ENCODE results near the gene MRPL57.
A peak's percentile ranks its signal among the peaks of the same experiment; 100 is the strongest.

MRPL57 gene

DNA sequence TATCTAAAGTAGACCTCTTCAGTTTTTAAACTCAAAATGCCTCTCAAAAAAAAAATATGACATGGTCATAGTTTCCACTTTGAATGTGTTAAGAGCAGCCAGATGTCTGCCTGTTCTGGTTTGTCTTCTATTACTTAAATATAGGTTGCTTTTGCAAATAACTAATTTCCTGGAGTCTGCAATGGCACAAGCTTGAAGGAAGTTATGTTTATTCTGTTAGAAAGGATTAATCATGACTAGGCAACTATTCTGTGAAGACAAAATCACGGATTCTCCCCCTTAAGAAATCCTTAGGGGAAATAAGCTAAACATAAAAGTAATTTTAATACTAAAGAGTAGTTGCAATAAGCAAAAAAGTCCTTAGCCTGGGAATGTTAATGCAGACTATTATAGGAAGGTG, 26.4 kb upstream of the MRPL57 start:
- CTCF ChIA-PET, result no interaction called here
- Histone ChIP-seq H3K9me3 (ENCODE audit: control insufficient read depth, insufficient read depth, low read depth, low read length) (no peaks in the 10 kb centered on the region), H3K27ac (ENCODE audit: extremely low read depth, low read depth, low read length) (no peak overlapping the region), H3K36me3 (ENCODE audit: control insufficient read depth in 2 of 2, insufficient read depth in 1 of 2, low read length in 2 of 2) (peaks cover 14 to 47% of the 10 kb centered on the region in 2 experiments), H3K4me1 (ENCODE audit: control insufficient read depth, insufficient read depth, low read length) (no peaks in the 10 kb centered on the region), H3K4me3 (ENCODE audit: low read depth, low read length) (no peak overlapping the region)
- POLR2A ChIA-PET, result no interaction called here
- TF ChIP-seq ZNF776 (tag by site-specific recombination; IDR thresholded peaks at IDR 0.05; ENCODE audit: borderline replicate concordance) (no peak), ZBTB11 (tag by site-specific recombination; conservative IDR thresholded peaks at IDR 0.05; ENCODE audit: low read depth) (no peak), TSHZ1 (tag by site-specific recombination; IDR thresholded peaks at IDR 0.05; ENCODE audit: borderline replicate concordance) (no peak), ZNF211 (tag by site-specific recombination; IDR thresholded peaks at IDR 0.05; ENCODE audit: low read depth) (no peak), ZNF426 (tag by site-specific recombination; IDR thresholded peaks at IDR 0.05) (no peak), ZXDB (tag by site-specific recombination; IDR thresholded peaks at IDR 0.05) (no peak), ZNF2 (tag by site-specific recombination; IDR thresholded peaks at IDR 0.05) (no peak), FEZF1 (tag by site-specific recombination; IDR thresholded peaks at IDR 0.05) (no peak)
- TF ChIP-seq, protein P1, sequence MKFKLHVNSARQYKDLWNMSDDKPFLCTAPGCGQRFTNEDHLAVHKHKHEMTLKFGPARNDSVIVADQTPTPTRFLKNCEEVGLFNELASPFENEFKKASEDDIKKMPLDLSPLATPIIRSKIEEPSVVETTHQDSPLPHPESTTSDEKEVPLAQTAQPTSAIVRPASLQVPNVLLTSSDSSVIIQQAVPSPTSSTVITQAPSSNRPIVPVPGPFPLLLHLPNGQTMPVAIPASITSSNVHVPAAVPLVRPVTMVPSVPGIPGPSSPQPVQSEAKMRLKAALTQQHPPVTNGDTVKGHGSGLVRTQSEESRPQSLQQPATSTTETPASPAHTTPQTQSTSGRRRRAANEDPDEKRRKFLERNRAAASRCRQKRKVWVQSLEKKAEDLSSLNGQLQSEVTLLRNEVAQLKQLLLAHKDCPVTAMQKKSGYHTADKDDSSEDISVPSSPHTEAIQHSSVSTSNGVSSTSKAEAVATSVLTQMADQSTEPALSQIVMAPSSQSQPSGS (tag by site-specific recombination; IDR thresholded peaks at IDR 0.05; ENCODE audit: low read depth), result no peak
- TF ChIP-seq, protein P2, sequence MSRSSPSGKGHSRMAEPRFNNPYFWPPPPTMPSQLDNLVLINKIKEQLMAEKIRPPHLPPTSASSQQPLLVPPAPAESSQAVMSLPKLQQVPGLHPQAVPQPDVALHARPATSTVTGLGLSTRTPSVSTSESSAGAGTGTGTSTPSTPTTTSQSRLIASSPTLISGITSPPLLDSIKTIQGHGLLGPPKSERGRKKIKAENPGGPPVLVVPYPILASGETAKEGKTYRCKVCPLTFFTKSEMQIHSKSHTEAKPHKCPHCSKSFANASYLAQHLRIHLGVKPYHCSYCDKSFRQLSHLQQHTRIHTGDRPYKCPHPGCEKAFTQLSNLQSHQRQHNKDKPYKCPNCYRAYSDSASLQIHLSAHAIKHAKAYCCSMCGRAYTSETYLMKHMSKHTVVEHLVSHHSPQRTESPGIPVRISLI (tag by site-specific recombination; IDR thresholded peaks at IDR 0.05), result no peak

DNA sequence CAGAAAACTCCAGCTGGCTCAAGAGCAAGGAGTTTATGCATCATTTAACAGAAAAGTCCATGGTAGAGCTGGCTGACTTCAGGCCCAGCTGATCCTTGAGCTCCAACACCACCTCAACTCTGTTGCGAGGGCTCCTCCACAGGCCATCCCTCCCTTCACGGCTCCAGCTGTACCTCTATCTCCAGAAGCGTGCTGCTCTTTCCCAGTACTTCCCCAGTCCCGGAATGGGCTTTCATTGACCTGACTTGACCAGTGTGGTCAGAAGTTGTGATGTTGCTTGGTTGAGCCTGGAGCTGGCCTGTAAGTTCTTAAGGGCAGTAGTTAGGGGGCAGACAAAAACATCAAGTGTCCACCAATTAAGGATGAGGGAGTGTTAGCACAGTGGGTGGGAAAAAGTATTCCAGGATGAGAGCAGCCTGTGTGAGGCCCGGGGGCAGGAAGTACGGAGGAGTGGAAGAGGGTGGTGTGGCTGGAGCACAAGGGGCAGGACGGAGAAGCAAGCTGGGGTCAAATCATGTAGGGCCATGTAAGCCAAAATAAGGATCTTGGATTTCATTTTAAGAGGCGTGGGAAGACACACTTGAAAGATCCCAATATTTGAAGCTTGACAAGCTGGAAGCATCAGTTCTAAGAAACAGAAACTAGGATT, 24.1 kb upstream of the MRPL57 start:
- POLR2A ChIA-PET, result interaction anchor here (1.1 kb wide), 1 partner anchor 24 kb away, joined by 3 read pairs; the partner anchor contains the start of genes MRPL57 and SKA3
- Histone ChIP-seq H3K27ac (ENCODE audit: extremely low read depth, low read depth, low read length) (no peak overlapping the region), H3K4me3 (ENCODE audit: low read depth, low read length) (no peak overlapping the region), H3K4me1 (ENCODE audit: control insufficient read depth, insufficient read depth, low read length) (no peaks in the 10 kb centered on the region), H3K9me3 (ENCODE audit: control insufficient read depth, insufficient read depth, low read depth, low read length) (no peaks in the 10 kb centered on the region), H3K36me3 (ENCODE audit: control insufficient read depth in 2 of 2, insufficient read depth in 1 of 2, low read length in 2 of 2) (peaks cover 10 to 46% of the 10 kb centered on the region in 2 experiments; a peak in 2 of 3 replicates)
- TF ChIP-seq EGR2 (tag by site-specific recombination; IDR thresholded peaks at IDR 0.05; ENCODE audit: low read depth) (peak; percentile 76), SP7 (tag by site-specific recombination; IDR thresholded peaks at IDR 0.05) (peak; percentile 62; the same call in 1 of the 2 replicates), ZNF561 (tag by site-specific recombination; IDR thresholded peaks at IDR 0.05; ENCODE audit: borderline replicate concordance) (no peak), IKZF3 (tag by site-specific recombination; IDR thresholded peaks at IDR 0.05) (no peak), SETDB1 (IDR thresholded peaks at IDR 0.05; ENCODE audit: insufficient read length, low read length) (no peak), ZNF600 (tag by site-specific recombination; IDR thresholded peaks at IDR 0.05) (0 out of 2 replicates have a peak, but pooled peaks have one; percentile 52), ZNF624 (tag by site-specific recombination; IDR thresholded peaks at IDR 0.05) (no peak), ZFHX2 (tag by site-specific recombination; conservative IDR thresholded peaks at IDR 0.05) (peak; percentile 75), ZBTB48 (tag by site-specific recombination; IDR thresholded peaks at IDR 0.05) (0 out of 2 replicates have a peak, but pooled peaks have one; percentile 27), ZSCAN23 (tag by site-specific recombination; IDR thresholded peaks at IDR 0.05) (no peak)
- TF ChIP-seq, protein P3, sequence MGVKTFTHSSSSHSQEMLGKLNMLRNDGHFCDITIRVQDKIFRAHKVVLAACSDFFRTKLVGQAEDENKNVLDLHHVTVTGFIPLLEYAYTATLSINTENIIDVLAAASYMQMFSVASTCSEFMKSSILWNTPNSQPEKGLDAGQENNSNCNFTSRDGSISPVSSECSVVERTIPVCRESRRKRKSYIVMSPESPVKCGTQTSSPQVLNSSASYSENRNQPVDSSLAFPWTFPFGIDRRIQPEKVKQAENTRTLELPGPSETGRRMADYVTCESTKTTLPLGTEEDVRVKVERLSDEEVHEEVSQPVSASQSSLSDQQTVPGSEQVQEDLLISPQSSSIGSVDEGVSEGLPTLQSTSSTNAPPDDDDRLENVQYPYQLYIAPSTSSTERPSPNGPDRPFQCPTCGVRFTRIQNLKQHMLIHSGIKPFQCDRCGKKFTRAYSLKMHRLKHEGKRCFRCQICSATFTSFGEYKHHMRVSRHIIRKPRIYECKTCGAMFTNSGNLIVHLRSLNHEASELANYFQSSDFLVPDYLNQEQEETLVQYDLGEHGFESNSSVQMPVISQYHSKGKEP (tag by site-specific recombination; IDR thresholded peaks at IDR 0.05), result no peak
- CTCF ChIA-PET, result interaction anchor here (1.1 kb wide), 2 partner anchors 24 to 209 kb away, joined by 3 read pairs; partner anchors contain the start of genes MRPL57 and SKA3
